Caco-2 (cell line): ENCODE results near the gene OCLN. TPM values are rescaled to one million over a fixed set of nuclear protein-coding genes. Genes with fewer than 3 reads are reported as not detected.
"Not testable (repeated sequence)": the region's sequence is repeated elsewhere in the genome, so short reads cannot be mapped to it uniquely, and the experiment has no call there.

ENCODE experiments used
- BruUV-seq: library from RNA; stranded (reverse); fragments of 400-500 nt; replicated peaks from 2 replicates; lab custom pipeline; 2021; lab: Mats Ljungman, UMichigan
- CTCF ChIA-PET: fragments of 300-600 bp; sonication (Branson Sonifier 250); formaldehyde crosslinking; loops from one replicate; lab custom pipeline; 2022; ENCODE audit warnings: antibody characterized with exemption; lab: Charles Lee
- POLR2A ChIA-PET: fragments of 300-600 bp; sonication (Branson Sonifier 250); formaldehyde crosslinking; loops from one replicate; lab custom pipeline; 2022; ENCODE audit warnings: antibody characterized with exemption; lab: Charles Lee
- DNase-seq, 2 experiments: peaks; one replicate each; pipeline versions ENCODE4 v3.0.0 to v3.0.0-alpha.2; 2020 to 2022
- H3K27me3 ChIP-seq: replicated peaks from 2 replicates; pipeline ENCODE4 v1.6.0; 2011; ENCODE audit warnings: low read length; ENCODE audit not compliant: control insufficient read depth, insufficient read depth
- H3K36me3 ChIP-seq: 2 replicates; pipeline ENCODE4 v1.5.1; 2011; ENCODE audit warnings: low read length; ENCODE audit not compliant: control insufficient read depth, insufficient read depth
- H3K4me1 ChIP-seq: fragments of 250-450 bp; sonication (Bioruptor Pico); 2 replicates; pipeline ENCODE4 v1.5.1; 2020; ENCODE audit warnings: mild to moderate bottlenecking
- H3K4me3 ChIP-seq: 2 replicates; pipeline ENCODE4 v1.5.1; 2011; ENCODE audit warnings: low read depth, mild to moderate bottlenecking, control low read depth, low read length
- H3K9me3 ChIP-seq: fragments of 250-450 bp; sonication (Bioruptor Pico); 2 replicates; pipeline ENCODE4 v1.5.1; 2020; ENCODE audit warnings: mild to moderate bottlenecking, moderate library complexity
- H3K27ac Mint-ChIP-seq: one replicate; pipeline ENCODE4 v1.8.0; 2022; ENCODE audit warnings: mixed read lengths; ENCODE audit not compliant: unreplicated experiment
- H3K27me3 Mint-ChIP-seq: one replicate; pipeline ENCODE4 v1.8.0; 2022; ENCODE audit warnings: mixed read lengths; ENCODE audit not compliant: insufficient read depth, unreplicated experiment
- H3K36me3 Mint-ChIP-seq: one replicate; pipeline ENCODE4 v1.8.0; 2022; ENCODE audit warnings: mild to moderate bottlenecking, mixed read lengths; ENCODE audit not compliant: insufficient read depth, unreplicated experiment
- H3K4me1 Mint-ChIP-seq: one replicate; pipeline ENCODE4 v1.8.0; 2022; ENCODE audit warnings: low read depth, mixed read lengths; ENCODE audit not compliant: unreplicated experiment
- H3K4me3 Mint-ChIP-seq: one replicate; pipeline ENCODE4 v1.8.0; 2022; ENCODE audit warnings: mild to moderate bottlenecking, moderate library complexity, mixed read lengths; ENCODE audit not compliant: unreplicated experiment
- H3K9me3 Mint-ChIP-seq: one replicate; pipeline ENCODE4 v1.8.0; 2022; ENCODE audit warnings: mixed read lengths; ENCODE audit not compliant: unreplicated experiment
- CTCF ChIP-seq, 2 experiments: fragments of 200-600 bp in 1 of 2; IDR thresholded peaks; 1 replicate in 1 of 2; 2 replicates in 1 of 2; pipeline versions ENCODE4 v1.5.1 to v1.8.0; 2011 to 2022; ENCODE audit warnings: antibody characterized with exemption in 1 of 2, control low read depth in 1 of 2, inconsistent platforms in 1 of 2, low read depth in 1 of 2, low read length in 1 of 2, mild to moderate bottlenecking in 1 of 2, moderate library complexity in 1 of 2; ENCODE audit not compliant: insufficient read depth in 1 of 2, severe bottlenecking in 1 of 2, unreplicated experiment in 1 of 2
- intact Hi-C: fragments of 100-400 bp; cut with micrococcal nuclease; formaldehyde crosslinking; loops from one replicate; pipeline ENCODE4 v1.10.0; 2022; ENCODE audit not compliant: unreplicated experiment
- total RNA-seq: library from RNA; stranded (reverse); gene quantifications from 2 replicates; pipeline ENCODE4 v1.2.3, GENCODE V29; 2022

OCLN gene
- total RNA-seq, 1 experiment from 2014 or later = 174 TPM

GRCh38 chr5:69449511-69449910, 43.1 kb upstream of the OCLN start:
- H3K36me3 ChIP-seq = no peaks in the 10 kb centered on the region
- ChIA-PET CTCF (no interaction called here), POLR2A (no interaction called here)
- BruUV-seq = no TSS peak
- intact Hi-C loops = no loop called here
- Mint-ChIP-seq H3K36me3 (peaks cover 9% of the 10 kb centered on the region), H3K4me3 (no peak overlapping the region), H3K27ac (no peak overlapping the region), H3K4me1 (peaks cover 15% of the 10 kb centered on the region), H3K9me3 (no peaks in the 10 kb centered on the region), H3K27me3 (no peaks in the 10 kb centered on the region)
- H3K4me3 ChIP-seq = no peak overlapping the region
- no peak for TF ChIP-seq CTCF (IDR thresholded peaks at IDR 0.05; ENCODE audit: insufficient read depth in 1 of 2, low read depth in 1 of 2, low read length in 1 of 2, severe bottlenecking in 1 of 2, unreplicated experiment in 1 of 2)
- DNase-seq = no peak
- H3K27me3 ChIP-seq = no peaks in the 10 kb centered on the region
- no peaks in the 10 kb centered on the region; the same call in 1 of the 2 replicates for H3K9me3 ChIP-seq
- H3K4me1 ChIP-seq = peaks cover 52% of the 10 kb centered on the region

- ChIA-PET CTCF (no interaction called here), POLR2A (no interaction called here)
- H3K36me3 ChIP-seq = no peaks in the 10 kb centered on the region
- H3K4me1 Mint-ChIP-seq = peaks cover 20% of the 10 kb centered on the region
- peaks cover 14% of the 10 kb centered on the region for H3K36me3 Mint-ChIP-seq
- no peaks in the 10 kb centered on the region for H3K9me3 Mint-ChIP-seq
- H3K4me1 ChIP-seq = peaks cover 50% of the 10 kb centered on the region
- H3K27me3 ChIP-seq = no peaks in the 10 kb centered on the region
- intact Hi-C loops = no loop called here
- H3K4me3 ChIP-seq = no peak overlapping the region
- no peak overlapping the region for H3K27ac Mint-ChIP-seq
- no peak for TF ChIP-seq CTCF (IDR thresholded peaks at IDR 0.05; ENCODE audit: insufficient read depth in 1 of 2, low read depth in 1 of 2, low read length in 1 of 2, severe bottlenecking in 1 of 2, unreplicated experiment in 1 of 2)
- no peaks in the 10 kb centered on the region; the same call in 1 of the 2 replicates for H3K9me3 ChIP-seq
- no peak overlapping the region for H3K4me3 Mint-ChIP-seq
- no peaks in the 10 kb centered on the region for H3K27me3 Mint-ChIP-seq
- BruUV-seq = no TSS peak
- no peak for DNase-seq
Observed at GRCh38 chr5:69450116-69450515, 42.5 kb upstream of the OCLN start.

- H3K27ac Mint-ChIP-seq, DNase-seq, H3K27me3 Mint-ChIP-seq, H3K9me3 Mint-ChIP-seq, BruUV-seq, H3K4me3 Mint-ChIP-seq, intact Hi-C loops, POLR2A ChIA-PET, H3K4me3 ChIP-seq, H3K27me3 ChIP-seq, CTCF ChIA-PET, H3K9me3 ChIP-seq, H3K36me3 ChIP-seq: not testable (repeated sequence)
- peaks cover 51% of the 10 kb centered on the region for H3K4me1 ChIP-seq
- peaks cover 20% of the 10 kb centered on the region for H3K4me1 Mint-ChIP-seq
- peaks cover 16% of the 10 kb centered on the region for H3K36me3 Mint-ChIP-seq
Observed at GRCh38 chr5:69450527-69450926, 42.1 kb upstream of the OCLN start.
